ENCODE results near the gene CREM.
"Not testable (repeated sequence)": the region's sequence is repeated elsewhere in the genome, so short reads cannot be mapped to it uniquely, and the experiment has no call there.

DNA sequence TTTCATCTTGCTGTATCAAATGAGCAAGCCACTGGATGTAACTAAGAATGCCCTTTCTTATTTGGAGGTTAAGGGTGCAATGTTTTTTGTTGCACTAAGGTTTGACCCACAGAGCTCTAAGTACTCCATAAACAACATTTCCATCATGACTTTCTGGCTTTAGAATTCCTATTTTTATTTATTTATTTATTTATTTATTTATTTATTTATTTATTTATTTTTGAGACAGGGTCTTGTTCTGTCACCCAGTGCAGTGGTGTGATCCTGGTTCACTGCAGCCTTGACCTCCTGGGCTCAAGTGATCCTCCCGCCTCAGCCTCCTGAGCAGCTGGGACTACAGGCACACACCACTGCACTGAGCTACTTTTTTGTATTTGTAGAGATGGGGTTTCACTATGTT is 46.4 kb upstream of the CREM start:
- not testable (repeated sequence) for TF ChIP-seq POLR2A (IDR thresholded peaks at IDR 0.05; ENCODE audit: low read depth, low read length); TAF1 (IDR thresholded peaks at IDR 0.05; ENCODE audit: borderline replicate concordance, low read depth, low read length)

All from GM12892 (cell line).